Karpas-422 (cell line): ENCODE results near the gene PERM1. TPM values are rescaled to one million over a fixed set of nuclear protein-coding genes. Genes with fewer than 3 reads are reported as not detected.

Experiments used
- DNase-seq: peaks from one replicate; pipeline ENCODE4 v3.0.0-alpha.2; 2015
- H2AFZ ChIP-seq: fragments of 200-600 bp; sonication (generic); 2 replicates; pipeline ENCODE4 v1.6.1; 2014; ENCODE audit warnings: antibody characterized with exemption, low read length, mixed read lengths
- H3K27ac ChIP-seq: fragments of 200-600 bp; sonication (generic); 2 replicates; pipeline ENCODE4 v1.5.1; 2014; ENCODE audit warnings: mild to moderate bottlenecking, low read length, moderate library complexity
- H3K27me3 ChIP-seq: fragments of 200-600 bp; sonication (generic); 2 replicates; pipeline ENCODE4 v1.6.1; 2014; ENCODE audit warnings: low read length, mixed read lengths
- H3K36me3 ChIP-seq: fragments of 200-600 bp; sonication (generic); 2 replicates; pipeline ENCODE4 v1.6.1; 2014; ENCODE audit warnings: low read length, mixed read lengths; ENCODE audit not compliant: insufficient read depth
- H3K4me1 ChIP-seq: fragments of 200-600 bp; sonication (generic); 2 replicates; pipeline ENCODE4 v1.6.1; 2014; ENCODE audit warnings: mild to moderate bottlenecking, low read length, mixed read lengths
- H3K4me2 ChIP-seq: fragments of 200-600 bp; sonication (generic); 2 replicates; pipeline ENCODE4 v1.6.1; 2014; ENCODE audit warnings: low read length, low read depth, mild to moderate bottlenecking; ENCODE audit not compliant: poor library complexity, severe bottlenecking
- H3K4me3 ChIP-seq: fragments of 200-600 bp; sonication (generic); 2 replicates; pipeline ENCODE4 v1.5.1; 2014; ENCODE audit warnings: mild to moderate bottlenecking, antibody characterized with exemption, low read length, mixed read lengths
- H3K79me2 ChIP-seq: fragments of 200-600 bp; sonication (generic); 2 replicates; pipeline ENCODE4 v1.6.1; 2014; ENCODE audit warnings: mild to moderate bottlenecking, low read length, mixed read lengths
- H3K9ac ChIP-seq: fragments of 200-600 bp; sonication (generic); 2 replicates; pipeline ENCODE4 v1.6.0; 2014; ENCODE audit warnings: low read length
- H3K9me2 ChIP-seq: fragments of 200-600 bp; sonication (generic), shearing (Covaris generic); replicated peaks from 2 replicates; pipeline ENCODE4 v1.6.0; 2014; ENCODE audit warnings: mild to moderate bottlenecking, low read length, moderate library complexity; ENCODE audit not compliant: insufficient read depth
- H3K9me3 ChIP-seq: fragments of 300-700, 200-600 bp; sonication (generic); 2 replicates; pipeline ENCODE4 v1.6.1; 2014; ENCODE audit warnings: low read length, mixed read lengths
- H4K20me1 ChIP-seq: fragments of 200-600 bp; sonication (generic); 2 replicates; pipeline ENCODE4 v1.6.1; 2014; ENCODE audit warnings: mild to moderate bottlenecking, antibody characterized with exemption, low read length, low read depth; ENCODE audit not compliant: insufficient read depth
- total RNA-seq: library from RNA; depleted of rRNA; stranded (reverse); fragments of >200 nt; shearing (Covaris generic); gene quantifications from 2 replicates; pipeline ENCODE4 v1.2.3, GENCODE V29; 2014; ENCODE audit warnings: low replicate concordance

Gene PERM1
- total RNA-seq, 1 experiment from 2014 or later, result not detected

- Histone ChIP-seq H3K79me2 (peaks cover 23% of the 10 kb centered on the region), H3K9ac (no peak overlapping the region), H3K27ac (no peak overlapping the region), H4K20me1 (peaks cover 36% of the 10 kb centered on the region), H3K36me3 (peaks cover 10% of the 10 kb centered on the region; the same call in 1 of the 2 replicates), H2AFZ (no peak overlapping the region), H3K4me3 (no peak overlapping the region), H3K4me1 (peaks cover 9% of the 10 kb centered on the region), H3K9me2 (no peaks in the 10 kb centered on the region), H3K27me3 (no peaks in the 10 kb centered on the region), H3K9me3 (no peaks in the 10 kb centered on the region), H3K4me2 (no peak overlapping the region)
- no peak for DNase-seq
Measured at GRCh38 chr1:954927-955326, 27.0 kb downstream of the PERM1 start.

GRCh38 chr1:953524-954320 lies 28.2 kb downstream of the PERM1 start:
- no peaks in the 10 kb centered on the region for H3K9me2 ChIP-seq
- H3K79me2 ChIP-seq, result peaks cover 19% of the 10 kb centered on the region
- H4K20me1 ChIP-seq, result peaks cover 34% of the 10 kb centered on the region
- H3K27ac ChIP-seq, result no peak overlapping the region
- H3K27me3 ChIP-seq, result no peaks in the 10 kb centered on the region
- no peak overlapping the region for H3K4me2 ChIP-seq
- no peak overlapping the region for H2AFZ ChIP-seq
- H3K4me1 ChIP-seq, result peaks cover 9% of the 10 kb centered on the region
- DNase-seq, result no peak
- H3K9ac ChIP-seq, result no peak overlapping the region
- H3K36me3 ChIP-seq, result peaks cover 13% of the 10 kb centered on the region; the same call in 1 of the 2 replicates
- no peak overlapping the region for H3K4me3 ChIP-seq
- H3K9me3 ChIP-seq, result no peaks in the 10 kb centered on the region

- H3K9me3 ChIP-seq, result no peaks in the 10 kb centered on the region
- H3K4me3 ChIP-seq, result no peak overlapping the region
- H3K9me2 ChIP-seq, result no peaks in the 10 kb centered on the region
- peaks cover 27% of the 10 kb centered on the region; the same call in 1 of the 2 replicates for H4K20me1 ChIP-seq
- H2AFZ ChIP-seq, result no peak overlapping the region
- H3K27ac ChIP-seq, result no peak overlapping the region
- no peaks in the 10 kb centered on the region for H3K27me3 ChIP-seq
- peaks cover 8% of the 10 kb centered on the region for H3K79me2 ChIP-seq
- H3K9ac ChIP-seq, result no peak overlapping the region
- no peak for DNase-seq
- H3K4me2 ChIP-seq, result no peak overlapping the region
- H3K36me3 ChIP-seq, result peaks cover 13% of the 10 kb centered on the region; the same call in 1 of the 2 replicates
- peaks cover 4% of the 10 kb centered on the region for H3K4me1 ChIP-seq
Measured at GRCh38 chr1:952603-953002, 29.3 kb downstream of the PERM1 start.

GRCh38 chr1:952201-952600 lies 29.7 kb downstream of the PERM1 start:
- H4K20me1 ChIP-seq, result 0 out of 2 replicates have a peak, but pooled peaks cover 26% of the 10 kb centered on the region
- no peak for DNase-seq

GRCh38 chr1:951364-951763 lies 30.5 kb downstream of the PERM1 start:
- Histone ChIP-seq H3K4me3 (no peak overlapping the region), H3K4me1 (no peaks in the 10 kb centered on the region), H2AFZ (no peak overlapping the region), H3K9me2 (no peaks in the 10 kb centered on the region), H4K20me1 (0 out of 2 replicates have a peak, but pooled peaks cover 23% of the 10 kb centered on the region), H3K27ac (no peak overlapping the region), H3K4me2 (no peak overlapping the region), H3K36me3 (peaks cover 13% of the 10 kb centered on the region; the same call in 1 of the 2 replicates), H3K9ac (no peak overlapping the region), H3K9me3 (no peaks in the 10 kb centered on the region), H3K79me2 (no peaks in the 10 kb centered on the region), H3K27me3 (no peaks in the 10 kb centered on the region)
- no peak for DNase-seq

More at GRCh38 chr1:952201-952600, 29.7 kb downstream of the PERM1 start:
- Histone ChIP-seq H3K9ac (no peak overlapping the region), H3K36me3 (peaks cover 13% of the 10 kb centered on the region; the same call in 1 of the 2 replicates), H3K9me2 (no peaks in the 10 kb centered on the region), H3K27me3 (no peaks in the 10 kb centered on the region), H3K79me2 (peaks cover 4% of the 10 kb centered on the region), H3K4me2 (no peak overlapping the region), H3K4me1 (no peaks in the 10 kb centered on the region), H3K9me3 (no peaks in the 10 kb centered on the region), H3K4me3 (no peak overlapping the region), H3K27ac (no peak overlapping the region), H2AFZ (no peak overlapping the region)

- H3K27me3 ChIP-seq, result no peaks in the 10 kb centered on the region
- H2AFZ ChIP-seq, result no peak overlapping the region
- H3K9me2 ChIP-seq, result no peaks in the 10 kb centered on the region
- no peaks in the 10 kb centered on the region for H3K9me3 ChIP-seq
- H3K36me3 ChIP-seq, result peaks cover 13% of the 10 kb centered on the region; the same call in 1 of the 2 replicates
- no peak overlapping the region for H3K4me2 ChIP-seq
- H3K4me1 ChIP-seq, result no peaks in the 10 kb centered on the region
- H3K79me2 ChIP-seq, result no peaks in the 10 kb centered on the region
- H3K9ac ChIP-seq, result no peak overlapping the region
- peaks cover 24% of the 10 kb centered on the region; the same call in 1 of the 2 replicates for H4K20me1 ChIP-seq
- DNase-seq, result no peak
- H3K27ac ChIP-seq, result no peak overlapping the region
- no peak overlapping the region for H3K4me3 ChIP-seq
Measured at GRCh38 chr1:950881-951280, 31.0 kb downstream of the PERM1 start.

GRCh38 chr1:950268-950667 lies 31.6 kb downstream of the PERM1 start:
- Histone ChIP-seq H3K4me3 (no peak overlapping the region), H4K20me1 (peaks cover 27% of the 10 kb centered on the region; the same call in 1 of the 2 replicates), H3K9me2 (no peaks in the 10 kb centered on the region), H3K36me3 (peaks cover 13% of the 10 kb centered on the region; the same call in 1 of the 2 replicates), H3K9ac (no peak overlapping the region), H3K27ac (no peak overlapping the region), H3K4me2 (no peak overlapping the region), H2AFZ (no peak overlapping the region), H3K27me3 (no peaks in the 10 kb centered on the region), H3K9me3 (no peaks in the 10 kb centered on the region), H3K79me2 (no peaks in the 10 kb centered on the region), H3K4me1 (no peaks in the 10 kb centered on the region)
- no peak for DNase-seq

GRCh38 chr1:947958-948357 lies 33.9 kb downstream of the PERM1 start:
- Histone ChIP-seq H2AFZ (no peak overlapping the region), H3K36me3 (peaks cover 8% of the 10 kb centered on the region; the same call in 1 of the 2 replicates), H3K4me3 (no peak overlapping the region), H3K9me2 (no peaks in the 10 kb centered on the region), H3K4me2 (no peak overlapping the region), H3K79me2 (no peaks in the 10 kb centered on the region), H3K4me1 (peaks cover under 1% of the 10 kb centered on the region), H3K9ac (no peak overlapping the region), H3K27ac (no peak overlapping the region), H3K9me3 (no peaks in the 10 kb centered on the region), H3K27me3 (no peaks in the 10 kb centered on the region), H4K20me1 (peaks cover 28% of the 10 kb centered on the region; the same call in 1 of the 2 replicates)
- DNase-seq, result no peak
